Esophagus muscularis mucosa (tissue), 4 donors: ENCODE data around the gene PIR. TPM values are rescaled to one million over a fixed set of nuclear protein-coding genes. Genes with fewer than 3 reads are reported as not detected.

Experiments
- DNase-seq: peaks from one replicate; pipeline ENCODE4 v3.0.0-alpha.2; 2017; ENCODE audit errors: extremely low spot score
- H3K27ac ChIP-seq, 4 donors: fragments of 200-600 bp; sonication (generic); replicated peaks in 1 of 4; 1 replicate in 3 of 4; 2 replicates in 1 of 4; pipeline ENCODE4 v1.5.1; 2016 to 2019; ENCODE audit warnings: mild to moderate bottlenecking in 1 of 4
- H3K27me3 ChIP-seq, 4 donors: fragments of 200-600 bp; sonication (generic); one replicate each; pipeline versions ENCODE4 v1.5.1 to v1.6.0; 2016 to 2019
- H3K36me3 ChIP-seq, 4 donors: fragments of 200-600 bp; sonication (generic); one replicate each; pipeline ENCODE4 v1.5.1; 2016 to 2019
- H3K4me1 ChIP-seq, 4 donors: fragments of 200-600 bp; sonication (generic); one replicate each; pipeline ENCODE4 v1.5.1; 2016 to 2019
- H3K4me3 ChIP-seq, 4 donors: fragments of 200-600 bp; sonication (generic); 1 replicate in 2 of 4; 2 replicates in 2 of 4; pipeline ENCODE4 v1.5.1; 2016 to 2019; ENCODE audit warnings: mild to moderate bottlenecking in 4 of 4, moderate library complexity in 1 of 4
- H3K9me3 ChIP-seq, 4 donors: fragments of 200-600 bp; sonication (generic); 1 replicate in 3 of 4; 2 replicates in 1 of 4; pipeline ENCODE4 v1.5.1; 2016 to 2019
- CTCF ChIP-seq, 3 experiments: fragments of 200-600 bp in 2 of 3; fragments of 450-650 bp in 1 of 3; sonication (generic) in 2 of 3; IDR thresholded peaks; one replicate each; pipeline ENCODE4 v1.5.1; 2017 to 2019; ENCODE audit warnings: antibody characterized with exemption in 3 of 3, mild to moderate bottlenecking in 2 of 3, moderate library complexity in 1 of 3
- EP300 ChIP-seq: sonication (generic); formaldehyde crosslinking; IDR thresholded peaks from one replicate; pipeline ENCODE4 v1.6.1; 2017; ENCODE audit warnings: antibody characterized with exemption
- POLR2A ChIP-seq: fragments of 450-650 bp; IDR thresholded peaks from one replicate; pipeline ENCODE4 v1.6.1; 2017; ENCODE audit warnings: antibody characterized with exemption, moderate library complexity, mild to moderate bottlenecking, low read depth
- POLR2AphosphoS5 ChIP-seq, 2 donors: sonication (generic); formaldehyde crosslinking; IDR thresholded peaks; one replicate each; pipeline ENCODE4 v1.6.1; 2017; ENCODE audit warnings: antibody characterized with exemption in 2 of 2
- WGBS: methylation state at CpG from one replicate; pipeline ENCODE4 v1.1.5; 2018; 5-methylcytosine and 5-hydroxymethylcytosine counted together
- intact Hi-C: fragments of 100-400 bp; cut with DNase I; formaldehyde crosslinking; loops from one replicate; pipeline ENCODE4 v1.15.1; 2023
- total RNA-seq, 4 donors: library from RNA; depleted of rRNA; stranded (reverse); fragments of >200 nt; gene quantifications; one replicate each; pipeline versions ENCODE4 v1.1.0 to v1.2.1, GENCODE V29; 2016

The PIR gene
- total RNA-seq, 4 donors from 2014 or later = 12.1 to 24.9 (median 19.3) TPM

DNA sequence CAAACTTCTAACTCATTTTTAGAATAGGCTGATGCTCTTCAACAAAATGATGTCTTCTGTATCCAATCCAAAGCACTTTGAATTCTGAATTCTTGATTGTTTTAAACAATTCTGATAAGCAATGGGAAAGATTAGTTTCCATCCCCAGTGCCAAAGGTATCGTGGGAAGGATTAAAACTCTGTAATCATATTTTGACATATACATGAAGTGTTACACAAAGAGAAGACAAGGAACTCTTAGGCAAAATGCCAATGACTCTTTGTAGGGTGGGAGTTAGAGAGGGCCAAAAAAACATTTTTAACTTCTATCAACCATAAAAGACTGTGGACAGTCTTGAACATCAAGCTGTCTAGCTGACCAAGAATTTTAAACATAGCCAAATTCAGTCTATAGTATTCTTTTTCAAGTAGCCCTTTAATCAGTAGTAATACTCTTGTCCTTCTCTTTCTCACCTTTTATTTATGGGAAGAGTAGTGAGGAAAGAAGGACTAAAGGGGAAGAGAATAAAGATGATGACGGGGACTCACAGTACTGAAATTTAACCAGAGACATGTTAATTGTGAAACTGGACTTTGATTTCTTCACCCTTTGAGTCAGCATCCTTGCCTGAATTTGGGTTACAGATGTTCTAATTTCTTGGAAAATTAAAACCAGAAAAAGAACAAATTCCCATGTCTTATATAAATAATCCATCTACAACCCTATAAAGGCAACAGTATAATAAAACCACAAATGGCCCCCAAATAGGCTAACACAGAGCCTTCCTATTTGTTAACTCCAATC, 57.1 kb downstream of the PIR start:
- Histone ChIP-seq H3K4me3 (no peak overlapping the region), H3K27ac (no peak overlapping the region), H3K9me3 (no peaks in the 10 kb centered on the region), H3K4me1 (peaks cover 0 to 3% (median 0%) of the 10 kb centered on the region in 4 donors), H3K36me3 (no peaks in the 10 kb centered on the region), H3K27me3 (no peaks in the 10 kb centered on the region)
- 58% methylated on average over 2 of the region's 2 CpGs for WGBS
- intact Hi-C loops = no loop called here
- no peak for DNase-seq
- no peak for TF ChIP-seq POLR2AphosphoS5 (IDR thresholded peaks at IDR 0.05)
- no peak for TF ChIP-seq CTCF (IDR thresholded peaks at IDR 0.05)
- no peak for TF ChIP-seq POLR2A
- no peak for TF ChIP-seq EP300

GRCh38 chrX:15434205-15434604, 58.9 kb downstream of the PIR start:
- Histone ChIP-seq H3K9me3 (no peaks in the 10 kb centered on the region), H3K4me3 (no peak overlapping the region), H3K27ac (no peak overlapping the region), H3K27me3 (no peaks in the 10 kb centered on the region), H3K36me3 (no peaks in the 10 kb centered on the region), H3K4me1 (peaks cover 0 to 3% (median 0%) of the 10 kb centered on the region in 4 donors)
- 67% methylated on average over 2 of the region's 2 CpGs for WGBS
- DNase-seq = no peak
- TF ChIP-seq EP300 = no peak
- no peak for TF ChIP-seq POLR2A
- no peak for TF ChIP-seq POLR2AphosphoS5 (IDR thresholded peaks at IDR 0.05)
- no peak for TF ChIP-seq CTCF (IDR thresholded peaks at IDR 0.05)
- intact Hi-C loops = no loop called here

DNA sequence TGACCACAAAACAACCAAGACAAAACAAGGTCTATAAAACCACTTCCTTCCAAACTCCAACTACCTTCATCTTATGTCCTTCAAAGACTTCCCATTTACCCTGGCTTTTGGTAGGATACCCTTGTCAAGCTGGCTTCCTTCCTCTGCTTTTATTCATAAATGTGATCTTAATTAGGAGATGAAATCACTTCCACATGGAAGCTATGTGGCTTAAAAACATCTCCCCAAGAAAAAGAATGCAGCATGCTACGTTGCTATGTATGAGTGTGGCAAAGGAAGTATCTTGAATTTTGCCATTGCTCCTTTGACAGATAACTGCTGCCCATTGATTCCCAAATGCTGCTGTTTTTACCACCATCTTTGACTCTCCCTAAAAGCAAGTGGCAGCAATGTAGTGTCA, 62.5 kb downstream of the PIR start:
- DNase-seq = no peak
- Histone ChIP-seq H3K27ac (no peak overlapping the region), H3K4me1 (no peaks in the 10 kb centered on the region), H3K27me3 (no peaks in the 10 kb centered on the region), H3K9me3 (no peaks in the 10 kb centered on the region), H3K4me3 (no peak overlapping the region), H3K36me3 (no peaks in the 10 kb centered on the region)
- intact Hi-C loops = no loop called here
- 41% methylated on average over 1 of the region's 1 CpG for WGBS
- no peak for TF ChIP-seq POLR2AphosphoS5 (IDR thresholded peaks at IDR 0.05)
- TF ChIP-seq POLR2A = no peak
- no peak for TF ChIP-seq EP300
- TF ChIP-seq CTCF (IDR thresholded peaks at IDR 0.05) = no peak

DNA sequence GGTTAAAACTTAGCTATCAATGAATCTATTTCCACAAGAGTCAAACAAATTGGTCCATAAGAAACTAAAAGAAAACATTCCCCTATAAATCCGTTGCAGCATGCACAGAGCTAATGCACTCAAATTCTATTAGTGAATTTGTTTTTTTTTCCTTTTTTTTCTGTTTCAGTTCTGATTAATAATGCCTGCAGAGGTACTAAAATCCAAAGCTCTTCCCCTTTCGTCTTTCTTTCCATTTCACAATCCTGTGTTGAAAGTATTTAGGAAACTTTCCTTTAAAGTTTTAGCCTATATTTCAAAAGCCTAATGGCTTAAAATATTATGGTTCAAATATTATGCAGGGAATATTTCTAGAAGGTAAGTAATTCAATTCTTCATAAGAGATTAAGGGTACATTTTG, 63.1 kb downstream of the PIR start:
- no peak for DNase-seq
- WGBS = 63% methylated on average over 2 of the region's 2 CpGs
- intact Hi-C loops = no loop called here
- Histone ChIP-seq H3K36me3 (no peaks in the 10 kb centered on the region), H3K9me3 (no peaks in the 10 kb centered on the region), H3K4me3 (no peak overlapping the region), H3K4me1 (no peaks in the 10 kb centered on the region), H3K27ac (no peak overlapping the region), H3K27me3 (no peaks in the 10 kb centered on the region)
- TF ChIP-seq CTCF (IDR thresholded peaks at IDR 0.05) (no peak), POLR2AphosphoS5 (IDR thresholded peaks at IDR 0.05) (no peak), POLR2A (no peak), EP300 (no peak)
